HG03103 (cell line): ENCODE measurements around the gene USP47.
A peak's percentile ranks its signal among the peaks of the same experiment; 100 is the strongest.

Experiments used
- ATAC-seq: cut with Tn5 transposase; IDR thresholded peaks from one replicate; pipeline ENCODE4 v1.9.1; 2021; ENCODE audit warnings: low read depth; ENCODE audit not compliant: unreplicated experiment

Gene USP47

DNA sequence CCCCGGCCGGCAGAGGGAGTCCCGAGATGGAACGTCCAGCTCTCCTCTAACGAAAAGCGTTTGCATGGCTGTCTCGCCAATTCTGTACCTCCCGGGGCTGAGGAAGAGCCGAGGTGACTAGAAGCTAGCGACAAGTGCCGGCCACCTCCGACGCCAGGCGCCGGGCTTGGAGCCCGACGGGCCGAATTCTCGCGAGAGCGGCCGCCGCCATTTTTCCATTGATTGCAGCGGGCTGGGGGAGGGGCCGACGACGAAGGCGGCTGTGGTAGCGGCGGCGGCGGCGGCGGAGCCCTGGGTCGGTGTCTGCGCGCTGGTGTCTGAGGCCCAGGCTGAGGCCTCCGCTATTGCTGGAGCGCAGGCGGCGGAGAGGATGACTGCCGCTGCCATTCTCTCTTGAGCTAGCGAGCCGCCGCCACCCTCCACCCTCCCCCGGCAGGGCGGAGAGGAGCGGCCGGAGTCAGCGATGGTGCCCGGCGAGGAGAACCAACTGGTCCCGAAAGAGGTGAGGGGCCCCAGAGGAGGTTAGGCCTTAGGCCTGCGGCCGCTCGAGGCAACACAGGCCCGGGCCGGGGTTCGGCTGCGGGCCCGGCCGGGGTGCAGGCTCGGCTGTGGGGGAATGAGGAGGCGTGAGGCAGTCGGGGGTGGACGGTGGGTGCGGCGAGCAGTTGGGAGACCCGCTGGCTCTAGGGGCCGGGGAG, at the start of gene USP47:
USP47 (plus strand) TSS at position 250 of the 698 bp plus-strand sequence; CDS start at position 464, 214 bp downstream.
- ATAC-seq: peak; percentile 55

- ATAC-seq: no peak
These were observed 48.7 kb upstream of the USP47 start for GRCh38 chr11:11793073-11793472.

- ATAC-seq: peak; percentile 63
These were observed 43.0 kb upstream of the USP47 start for GRCh38 chr11:11798586-11799438.

DNA sequence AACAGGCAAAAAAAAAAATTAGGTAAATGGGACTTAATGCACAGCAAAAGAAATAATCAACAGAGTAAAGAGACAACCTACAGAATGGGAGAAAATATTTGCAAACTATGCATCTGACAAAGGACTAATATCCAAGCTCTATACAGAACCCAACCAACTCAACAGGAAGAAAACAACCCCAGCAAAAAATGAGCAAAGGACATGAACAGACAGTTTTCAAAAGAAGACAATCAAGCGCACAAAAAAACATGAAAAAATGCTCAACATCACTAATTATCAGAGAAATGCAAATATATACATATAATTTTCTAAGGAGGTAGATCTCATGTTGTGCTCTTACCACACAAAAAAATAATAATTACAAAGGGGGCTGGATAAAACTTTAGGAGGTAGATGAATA, 36.5 kb upstream of the USP47 start:
- no peak for ATAC-seq

- ATAC-seq: no peak
These were observed 35.7 kb upstream of the USP47 start for GRCh38 chr11:11806074-11806473.

DNA sequence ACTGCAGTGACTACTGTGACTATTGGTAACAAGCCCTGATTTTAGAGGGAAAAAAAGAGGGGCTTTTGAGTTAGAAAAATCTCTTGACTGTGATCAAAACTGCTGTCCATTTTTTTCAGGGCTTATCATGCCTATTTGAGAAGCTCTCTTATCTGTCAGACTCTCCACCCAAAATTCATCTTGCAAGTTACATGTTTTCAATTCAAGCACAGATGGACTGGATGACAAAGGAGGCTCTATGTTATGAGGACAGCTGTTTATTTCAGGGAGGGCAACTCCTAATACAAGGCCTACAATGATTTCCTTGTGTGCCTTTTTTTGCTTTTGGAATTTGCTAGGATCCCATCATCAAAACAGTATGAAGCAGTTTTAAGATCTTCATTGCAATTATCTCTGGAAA, 35.2 kb upstream of the USP47 start:
- ATAC-seq: no peak

GRCh38 chr11:11807811-11808782, 33.7 kb upstream of the USP47 start:
- ATAC-seq: no peak

DNA sequence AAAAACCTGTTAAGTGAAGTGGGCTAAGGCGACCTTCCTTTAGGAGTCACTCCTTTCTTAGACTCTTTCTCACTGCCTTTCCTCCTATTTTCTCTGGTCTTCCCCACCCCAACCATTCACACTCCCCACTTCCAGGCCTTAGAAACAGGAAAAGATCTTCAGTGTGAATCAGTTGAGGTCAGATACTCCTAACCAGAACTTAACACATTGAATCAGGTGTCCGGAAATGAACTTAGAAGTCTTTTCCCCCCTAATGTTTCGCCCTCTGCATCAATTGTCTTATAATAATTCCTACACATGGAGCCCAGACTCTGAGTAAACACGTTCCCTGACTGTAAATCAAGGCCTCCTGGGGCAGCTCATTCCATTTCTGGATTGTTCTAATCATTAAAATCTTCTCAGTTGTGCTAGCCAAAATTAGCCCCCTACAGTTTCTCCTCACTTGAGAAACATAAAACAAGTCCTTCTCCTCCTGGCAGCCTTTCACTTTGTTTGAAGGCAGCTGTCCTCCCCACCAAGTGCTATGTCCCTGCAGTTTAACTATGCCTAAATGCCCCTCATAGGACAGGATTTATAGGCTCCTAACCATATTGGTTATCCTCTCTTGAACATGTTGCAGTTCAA, 32.7 kb upstream of the USP47 start:
- no peak for ATAC-seq

GRCh38 chr11:11810764-11811726, 30.7 kb upstream of the USP47 start:
- ATAC-seq: no peak

- no peak for ATAC-seq
These were observed 28.3 kb upstream of the USP47 start for GRCh38 chr11:11813288-11813962.

GRCh38 chr11:11814614-11815452, 26.9 kb upstream of the USP47 start:
- no peak for ATAC-seq

DNA sequence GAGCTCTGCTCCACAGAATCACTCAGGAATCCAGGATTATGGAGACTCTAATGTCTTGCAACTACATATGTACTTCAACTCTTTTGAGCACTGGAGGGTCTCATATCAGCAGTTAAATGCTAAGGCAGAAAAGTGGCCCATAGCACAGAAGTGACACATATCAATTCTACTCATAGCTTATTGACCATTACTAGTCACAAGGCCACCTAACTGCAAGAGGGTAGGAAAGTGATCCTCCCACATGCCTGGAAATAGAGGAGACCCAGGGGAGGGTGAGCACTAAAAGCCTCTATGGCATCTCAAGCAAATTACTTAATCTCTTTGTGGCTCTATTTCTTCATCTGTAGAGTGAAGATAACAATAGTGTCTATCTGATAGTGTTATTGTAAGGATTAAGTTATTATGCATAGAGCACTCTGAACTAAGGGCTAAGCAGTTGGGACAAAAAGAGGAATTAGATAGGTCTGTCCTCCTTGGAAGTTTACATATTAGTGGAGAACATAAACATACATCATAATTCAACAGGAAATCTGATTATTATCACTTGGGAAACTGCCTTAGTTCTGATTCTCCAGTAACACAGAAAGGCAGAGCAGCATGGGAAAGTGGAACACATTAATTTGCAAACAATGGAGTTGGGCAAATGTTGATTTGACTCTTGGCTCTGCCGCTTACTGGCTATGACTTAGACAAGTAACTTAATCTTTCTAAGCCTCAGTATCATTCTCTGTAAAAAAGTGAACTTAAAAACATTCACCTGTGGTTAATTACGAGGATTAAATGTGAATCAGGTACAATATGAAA, 25.1 kb upstream of the USP47 start:
- no peak for ATAC-seq

GRCh38 chr11:11817957-11818356, 23.8 kb upstream of the USP47 start:
- ATAC-seq: no peak

DNA sequence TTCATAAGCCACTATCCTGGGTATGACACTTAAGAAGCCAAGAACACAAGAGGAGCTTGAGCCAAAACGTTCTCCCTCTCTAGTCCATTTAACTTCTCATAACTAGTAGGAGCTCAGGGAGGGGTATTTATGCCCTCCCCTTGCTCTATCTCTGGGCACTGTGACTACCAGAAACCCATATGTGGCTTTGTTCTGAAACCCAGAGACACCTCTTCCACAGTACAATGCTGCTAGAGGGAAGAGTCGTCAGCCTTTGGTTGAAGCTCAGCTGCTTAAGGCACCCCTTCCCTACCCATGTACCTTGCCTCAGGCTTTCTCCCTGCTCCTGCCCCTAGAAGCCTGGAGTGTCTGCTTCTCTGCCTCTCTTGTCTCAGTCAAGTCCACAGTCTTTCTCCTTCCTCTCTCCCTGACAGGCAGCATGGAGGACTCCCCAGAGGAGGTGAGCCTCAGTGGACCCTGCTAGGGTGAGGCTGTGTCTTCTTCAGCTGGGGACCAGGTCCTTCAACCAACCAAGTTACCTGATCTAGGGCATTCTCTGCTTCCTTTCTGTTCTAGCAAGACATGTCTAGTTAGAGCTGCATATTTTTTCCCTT, 23.1 kb upstream of the USP47 start:
- no peak for ATAC-seq

GRCh38 chr11:11821899-11822298, 19.9 kb upstream of the USP47 start:
- no peak for ATAC-seq

- no peak for ATAC-seq
These were observed 18.8 kb upstream of the USP47 start for GRCh38 chr11:11822946-11823345.

DNA sequence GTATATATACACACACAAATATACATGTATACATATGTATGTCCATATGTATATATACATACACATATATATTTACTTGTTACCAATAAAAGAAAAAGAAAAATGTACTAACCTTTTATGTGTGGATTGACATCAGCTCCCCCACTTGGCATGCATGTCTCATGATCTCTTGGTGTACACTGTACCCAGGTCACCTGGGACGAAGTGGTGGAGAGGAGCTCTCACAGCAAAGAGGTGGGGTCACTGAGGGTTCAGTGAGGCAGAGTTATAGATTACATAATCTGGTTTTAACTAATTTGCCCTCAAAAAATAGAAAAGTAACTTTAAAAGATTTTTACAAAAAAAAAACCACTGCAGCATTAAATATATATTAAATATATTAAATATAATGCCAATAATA, 15.5 kb upstream of the USP47 start:
- no peak for ATAC-seq
